Measurements from ENCODE around the gene LTBP1. TPM values are rescaled to one million over a fixed set of nuclear protein-coding genes. Genes with fewer than 3 reads are reported as not detected.

Gene LTBP1
- polyA plus RNA-seq, 1 donor (not counting 4 experiments of a cell fraction or from before 2014, with no cell fraction given), result 9.2 TPM

DNA sequence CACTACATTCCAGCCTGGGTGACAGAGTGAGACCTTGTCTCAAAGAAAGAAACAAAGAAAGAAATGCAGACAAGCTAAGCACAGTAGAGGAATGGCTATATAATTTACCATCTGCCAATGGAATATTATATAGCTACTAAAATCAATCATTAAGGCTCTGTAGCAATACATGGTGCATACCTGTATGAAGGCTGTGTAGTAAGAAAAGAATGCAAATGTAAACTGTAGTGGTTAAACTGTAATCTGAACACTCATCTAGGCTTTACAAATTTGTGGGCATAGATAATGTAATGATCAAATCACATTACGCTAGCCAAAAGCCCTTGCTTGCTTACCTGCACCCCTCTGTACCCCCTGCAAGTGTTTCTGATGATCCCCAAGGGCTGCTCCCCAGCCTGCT, 230.9 kb downstream of the LTBP1 start:
- Histone ChIP-seq H3K4me2 (ENCODE audit: control insufficient read depth, extremely low read depth, insufficient read depth, low read depth, low read length) (no peak overlapping the region), H3K79me2 (ENCODE audit: control insufficient read depth, insufficient read depth, low read length) (no peaks in the 10 kb centered on the region), H3K4me1 (ENCODE audit: control insufficient read depth, extremely low read depth, insufficient read depth, low read length) (no peaks in the 10 kb centered on the region), H3K9me1 (ENCODE audit: control insufficient read depth, extremely low read depth, insufficient read depth, low read length) (no peaks in the 10 kb centered on the region), H4K20me1 (ENCODE audit: control insufficient read depth, extremely low read depth, insufficient read depth, low read length) (no peaks in the 10 kb centered on the region), H3K9ac (ENCODE audit: control insufficient read depth, extremely low read depth, insufficient read depth, low read length) (no peak overlapping the region), H3K36me3 (ENCODE audit: control insufficient read depth in 2 of 2, extremely low read depth in 1 of 2, insufficient read depth in 2 of 2, low read length in 2 of 2) (no peaks in the 10 kb centered on the region), H3K9me3 (ENCODE audit: control insufficient read depth, low read depth, low read length) (no peaks in the 10 kb centered on the region), H3K27ac (ENCODE audit: control insufficient read depth, insufficient read depth, low read length) (no peak overlapping the region), H3K27me3 (ENCODE audit: control insufficient read depth, extremely low read depth, insufficient read depth, low read length) (no peaks in the 10 kb centered on the region), H3K4me3 (ENCODE audit: control insufficient read depth in 2 of 3, extremely low read depth in 1 of 3, insufficient read depth in 2 of 3, low read depth in 1 of 3, low read length in 3 of 3) (no peak overlapping the region), H2AFZ (ENCODE audit: control insufficient read depth, low read length) (no peak overlapping the region)
- TF ChIP-seq EZH2 (IDR thresholded peaks at IDR 0.05; ENCODE audit: low read length), result no peak
- TF ChIP-seq, protein P1, sequence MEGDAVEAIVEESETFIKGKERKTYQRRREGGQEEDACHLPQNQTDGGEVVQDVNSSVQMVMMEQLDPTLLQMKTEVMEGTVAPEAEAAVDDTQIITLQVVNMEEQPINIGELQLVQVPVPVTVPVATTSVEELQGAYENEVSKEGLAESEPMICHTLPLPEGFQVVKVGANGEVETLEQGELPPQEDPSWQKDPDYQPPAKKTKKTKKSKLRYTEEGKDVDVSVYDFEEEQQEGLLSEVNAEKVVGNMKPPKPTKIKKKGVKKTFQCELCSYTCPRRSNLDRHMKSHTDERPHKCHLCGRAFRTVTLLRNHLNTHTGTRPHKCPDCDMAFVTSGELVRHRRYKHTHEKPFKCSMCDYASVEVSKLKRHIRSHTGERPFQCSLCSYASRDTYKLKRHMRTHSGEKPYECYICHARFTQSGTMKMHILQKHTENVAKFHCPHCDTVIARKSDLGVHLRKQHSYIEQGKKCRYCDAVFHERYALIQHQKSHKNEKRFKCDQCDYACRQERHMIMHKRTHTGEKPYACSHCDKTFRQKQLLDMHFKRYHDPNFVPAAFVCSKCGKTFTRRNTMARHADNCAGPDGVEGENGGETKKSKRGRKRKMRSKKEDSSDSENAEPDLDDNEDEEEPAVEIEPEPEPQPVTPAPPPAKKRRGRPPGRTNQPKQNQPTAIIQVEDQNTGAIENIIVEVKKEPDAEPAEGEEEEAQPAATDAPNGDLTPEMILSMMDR (optimal IDR thresholded peaks at IDR 0.05 in 1 of 3, IDR thresholded peaks at IDR 0.05 in 1 of 3, conservative IDR thresholded peaks at IDR 0.05 in 1 of 3; ENCODE audit: extremely low read depth in 1 of 3, insufficient read depth in 2 of 3, low read length in 3 of 3), result no peak
- dilution Hi-C loops (cut with MboI; ENCODE audit: extremely low pct_ligation_motif_present, low sequenced_read_pairs), result no loop called here
- DNase-seq (ENCODE audit: low read depth, low spot score) (no peak), FAIRE-seq (no peak)

DNA sequence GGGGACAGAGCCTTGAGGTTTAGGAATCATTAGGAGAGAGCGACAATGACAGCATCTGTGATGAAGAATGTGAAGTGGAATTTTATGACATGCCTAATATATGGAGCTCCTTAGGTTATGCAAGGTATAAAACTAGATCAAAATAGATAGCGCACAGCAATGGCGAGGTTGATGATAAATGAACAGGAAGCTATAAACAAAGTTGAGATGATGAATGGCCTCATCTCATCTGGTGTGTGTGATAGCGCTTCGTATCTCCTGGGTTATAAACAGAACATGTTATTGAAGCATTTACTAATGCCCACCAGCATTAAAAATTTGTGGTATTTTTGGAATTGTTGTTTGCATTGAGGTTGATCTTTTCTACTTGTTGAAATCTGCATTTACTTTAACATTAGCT, 231.5 kb downstream of the LTBP1 start:
- Histone ChIP-seq H3K36me3 (ENCODE audit: control insufficient read depth in 2 of 2, extremely low read depth in 1 of 2, insufficient read depth in 2 of 2, low read length in 2 of 2) (no peaks in the 10 kb centered on the region), H3K27me3 (ENCODE audit: control insufficient read depth, extremely low read depth, insufficient read depth, low read length) (no peaks in the 10 kb centered on the region), H3K4me2 (ENCODE audit: control insufficient read depth, extremely low read depth, insufficient read depth, low read depth, low read length) (no peak overlapping the region), H3K27ac (ENCODE audit: control insufficient read depth, insufficient read depth, low read length) (no peak overlapping the region), H3K4me3 (ENCODE audit: control insufficient read depth in 2 of 3, extremely low read depth in 1 of 3, insufficient read depth in 2 of 3, low read depth in 1 of 3, low read length in 3 of 3) (no peak overlapping the region), H3K79me2 (ENCODE audit: control insufficient read depth, insufficient read depth, low read length) (no peaks in the 10 kb centered on the region), H2AFZ (ENCODE audit: control insufficient read depth, low read length) (no peak overlapping the region), H3K9me3 (ENCODE audit: control insufficient read depth, low read depth, low read length) (no peaks in the 10 kb centered on the region), H3K4me1 (ENCODE audit: control insufficient read depth, extremely low read depth, insufficient read depth, low read length) (no peaks in the 10 kb centered on the region), H3K9me1 (ENCODE audit: control insufficient read depth, extremely low read depth, insufficient read depth, low read length) (no peaks in the 10 kb centered on the region), H4K20me1 (ENCODE audit: control insufficient read depth, extremely low read depth, insufficient read depth, low read length) (no peaks in the 10 kb centered on the region), H3K9ac (ENCODE audit: control insufficient read depth, extremely low read depth, insufficient read depth, low read length) (no peak overlapping the region)
- FAIRE-seq, result no peak
- no peak for DNase-seq (ENCODE audit: low read depth, low spot score)
- no peak for TF ChIP-seq EZH2 (IDR thresholded peaks at IDR 0.05; ENCODE audit: low read length)
- TF ChIP-seq, protein P1 (optimal IDR thresholded peaks at IDR 0.05 in 1 of 3, IDR thresholded peaks at IDR 0.05 in 1 of 3, conservative IDR thresholded peaks at IDR 0.05 in 1 of 3; ENCODE audit: extremely low read depth in 1 of 3, insufficient read depth in 2 of 3, low read length in 3 of 3), result no peak
- dilution Hi-C loops (cut with MboI; ENCODE audit: extremely low pct_ligation_motif_present, low sequenced_read_pairs), result no loop called here

Data from keratinocyte (primary cell).